ENCODE measurements around the gene RAB6A.
"Not testable (repeated sequence)": the region's sequence is repeated elsewhere in the genome, so short reads cannot be mapped to it uniquely, and the experiment has no call there.

RAB6A gene

GRCh38 chr11:73766763-73767162 lies 5.9 kb upstream of the RAB6A start:
- in situ Hi-C loops (cut with MboI; ENCODE audit: low sequenced_read_pairs) = no loop called here

GRCh38 chr11:73762732-73763131 lies 1.9 kb upstream of the RAB6A start:
- in situ Hi-C loops (cut with MboI; ENCODE audit: low sequenced_read_pairs) = no loop called here

- in situ Hi-C loops (cut with MboI; ENCODE audit: low sequenced_read_pairs) = no loop called here
Measured at GRCh38 chr11:73761403-73761945, 600 bp upstream of the RAB6A start.

GRCh38 chr11:73760135-73760678 lies 667 bp downstream of the RAB6A start:
- in situ Hi-C loops (cut with MboI; ENCODE audit: low sequenced_read_pairs) = no loop called here

GRCh38 chr11:73759610-73760134 lies 1.2 kb downstream of the RAB6A start:
- in situ Hi-C loops (cut with MboI; ENCODE audit: low sequenced_read_pairs) = no loop called here

GRCh38 chr11:73758451-73758850 lies 2.4 kb downstream of the RAB6A start:
- in situ Hi-C loops (cut with MboI; ENCODE audit: low sequenced_read_pairs) = no loop called here

GRCh38 chr11:73757598-73757997 lies 3.3 kb downstream of the RAB6A start:
- in situ Hi-C loops (cut with MboI; ENCODE audit: low sequenced_read_pairs) = no loop called here

GRCh38 chr11:73755670-73756069 lies 5.2 kb downstream of the RAB6A start:
- in situ Hi-C loops (cut with MboI; ENCODE audit: low sequenced_read_pairs) = no loop called here

- in situ Hi-C loops (cut with MboI; ENCODE audit: low sequenced_read_pairs) = no loop called here
Measured at GRCh38 chr11:73753938-73754337, 6.9 kb downstream of the RAB6A start.

- in situ Hi-C loops (cut with MboI; ENCODE audit: low sequenced_read_pairs) = no loop called here
Measured at GRCh38 chr11:73752903-73753302, 8.0 kb downstream of the RAB6A start.

- in situ Hi-C loops (cut with MboI; ENCODE audit: low sequenced_read_pairs) = no loop called here
Measured at GRCh38 chr11:73752216-73752867, 8.5 kb downstream of the RAB6A start.

- in situ Hi-C loops (cut with MboI; ENCODE audit: low sequenced_read_pairs) = not testable (repeated sequence)
Measured at GRCh38 chr11:73750862-73751261, 10.0 kb downstream of the RAB6A start.

- in situ Hi-C loops (cut with MboI; ENCODE audit: low sequenced_read_pairs) = no loop called here
Measured at GRCh38 chr11:73750228-73750627, 10.6 kb downstream of the RAB6A start.

- in situ Hi-C loops (cut with MboI; ENCODE audit: low sequenced_read_pairs) = no loop called here
Measured at GRCh38 chr11:73749118-73749517, 11.8 kb downstream of the RAB6A start.

- in situ Hi-C loops (cut with MboI; ENCODE audit: low sequenced_read_pairs) = no loop called here
Measured at GRCh38 chr11:73748300-73748699, 12.6 kb downstream of the RAB6A start.

GRCh38 chr11:73747762-73748161 lies 13.1 kb downstream of the RAB6A start:
- in situ Hi-C loops (cut with MboI; ENCODE audit: low sequenced_read_pairs) = no loop called here

- in situ Hi-C loops (cut with MboI; ENCODE audit: low sequenced_read_pairs) = no loop called here
Measured at GRCh38 chr11:73746701-73747100, 14.2 kb downstream of the RAB6A start.

GRCh38 chr11:73743045-73743444 lies 17.8 kb downstream of the RAB6A start:
- in situ Hi-C loops (cut with MboI; ENCODE audit: low sequenced_read_pairs) = no loop called here

- in situ Hi-C loops (cut with MboI; ENCODE audit: low sequenced_read_pairs) = not testable (repeated sequence)
Measured at GRCh38 chr11:73735959-73736358, 24.9 kb downstream of the RAB6A start.

- in situ Hi-C loops (cut with MboI; ENCODE audit: low sequenced_read_pairs) = no loop called here
Measured at GRCh38 chr11:73734993-73735392, 25.9 kb downstream of the RAB6A start.

GRCh38 chr11:73734011-73734410 lies 26.9 kb downstream of the RAB6A start:
- in situ Hi-C loops (cut with MboI; ENCODE audit: low sequenced_read_pairs) = not testable (repeated sequence)

GRCh38 chr11:73732936-73733335 lies 27.9 kb downstream of the RAB6A start:
- in situ Hi-C loops (cut with MboI; ENCODE audit: low sequenced_read_pairs) = not testable (repeated sequence)
